SK-N-DZ (cell line): ENCODE measurements around the gene AKR1C2.
"Not testable (repeated sequence)": the region's sequence is repeated elsewhere in the genome, so short reads cannot be mapped to it uniquely, and the experiment has no call there.

Source experiments
- DNase-seq: peaks from one replicate; pipeline ENCODE4 v3.0.0-alpha.2; 2015; ENCODE audit warnings: low spot score

AKR1C2 gene

DNA sequence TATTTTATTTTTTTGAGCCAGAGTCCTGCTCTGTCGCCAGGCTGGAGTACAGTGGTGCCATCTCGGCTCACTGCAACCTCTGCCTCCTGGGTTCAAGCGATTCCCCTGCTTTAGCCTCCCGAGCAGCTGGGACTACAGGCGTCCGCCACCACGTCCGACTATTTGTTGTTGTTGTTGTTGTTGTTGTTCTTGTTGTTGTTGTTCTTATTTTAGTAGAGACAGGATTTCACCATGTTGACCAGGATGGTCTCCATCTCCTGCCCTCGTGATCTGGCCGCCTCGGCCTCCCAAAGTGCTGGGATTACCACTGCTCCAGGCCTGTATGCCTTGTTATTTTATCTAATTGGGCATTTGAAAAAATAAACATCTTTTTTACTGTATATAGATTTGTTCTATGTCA lies 42.1 kb downstream of the AKR1C2 start:
- not testable (repeated sequence) for DNase-seq

- not testable (repeated sequence) for DNase-seq
These were observed 46.6 kb downstream of the AKR1C2 start for GRCh38 chr10:4956955-4957645.

DNA sequence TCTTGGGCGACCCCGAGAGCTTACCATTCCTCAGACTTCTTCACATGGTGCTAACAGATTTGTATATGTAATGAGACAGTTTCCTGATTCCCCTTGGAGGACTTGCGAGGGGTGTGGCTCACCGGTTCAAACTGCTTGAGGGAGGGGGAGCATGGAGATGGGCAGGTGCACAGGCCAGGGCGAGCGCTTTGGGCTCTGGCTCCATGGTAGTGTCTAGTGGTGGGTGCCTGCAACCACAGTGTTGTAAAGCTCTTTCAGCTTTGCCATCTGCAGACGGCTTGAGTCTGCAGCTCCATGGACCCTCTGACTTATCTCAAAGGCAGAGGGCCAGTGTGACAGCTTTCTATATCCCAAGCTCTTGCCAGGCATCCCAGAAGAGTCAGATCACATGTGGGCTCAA lies 47.6 kb downstream of the AKR1C2 start:
- DNase-seq = not testable (repeated sequence)

DNA sequence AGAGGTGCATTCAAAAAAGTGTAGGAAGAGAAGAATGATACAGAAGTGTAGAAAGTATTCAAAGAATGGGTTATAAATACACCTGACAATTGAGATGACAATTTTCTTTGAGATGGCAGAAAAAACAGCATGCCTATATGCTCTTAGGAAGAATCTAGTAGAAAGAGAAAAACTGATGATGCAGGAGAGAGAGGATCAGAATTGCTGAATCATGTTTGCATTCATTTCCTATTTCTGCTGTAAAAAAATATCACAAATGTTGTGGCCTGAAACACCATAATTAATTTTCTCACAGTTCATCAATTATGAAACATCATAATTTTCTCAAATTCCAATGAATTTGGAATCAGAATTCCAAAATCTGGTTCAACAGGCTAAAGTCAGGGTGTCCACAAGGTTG lies 50.3 kb downstream of the AKR1C2 start:
- DNase-seq = no peak

- DNase-seq = not testable (repeated sequence)
These were observed 52.0 kb downstream of the AKR1C2 start for GRCh38 chr10:4951512-4952162.

- DNase-seq = no peak
These were observed 55.7 kb downstream of the AKR1C2 start for GRCh38 chr10:4947635-4948596.

DNA sequence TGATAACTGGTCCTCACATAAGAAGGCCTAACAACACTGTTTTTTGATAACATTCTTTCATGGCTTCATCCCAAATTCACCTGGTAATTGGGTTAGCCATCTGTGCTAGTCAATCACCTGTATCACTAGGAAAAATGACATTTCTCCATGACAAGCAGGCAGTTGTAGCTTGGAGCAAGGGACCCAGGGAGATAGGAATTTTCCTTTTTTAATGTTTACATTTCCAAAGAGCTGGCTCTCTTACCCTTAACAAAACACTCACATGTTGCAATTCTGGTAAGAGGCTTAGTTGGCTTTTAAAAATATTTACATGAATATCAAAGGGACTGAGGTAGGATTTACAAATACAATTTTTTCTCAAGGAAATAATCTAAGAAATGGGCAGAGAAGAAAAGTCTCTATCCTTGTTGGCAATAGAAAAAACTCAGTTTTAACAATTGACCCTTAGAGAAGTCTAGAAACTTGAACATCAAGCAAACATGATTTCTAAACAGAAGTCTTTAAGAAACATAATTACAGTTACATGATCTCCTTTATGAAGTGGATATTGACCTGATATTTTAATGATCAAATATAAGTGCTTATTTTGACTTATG lies 56.5 kb downstream of the AKR1C2 start:
- no peak for DNase-seq

DNA sequence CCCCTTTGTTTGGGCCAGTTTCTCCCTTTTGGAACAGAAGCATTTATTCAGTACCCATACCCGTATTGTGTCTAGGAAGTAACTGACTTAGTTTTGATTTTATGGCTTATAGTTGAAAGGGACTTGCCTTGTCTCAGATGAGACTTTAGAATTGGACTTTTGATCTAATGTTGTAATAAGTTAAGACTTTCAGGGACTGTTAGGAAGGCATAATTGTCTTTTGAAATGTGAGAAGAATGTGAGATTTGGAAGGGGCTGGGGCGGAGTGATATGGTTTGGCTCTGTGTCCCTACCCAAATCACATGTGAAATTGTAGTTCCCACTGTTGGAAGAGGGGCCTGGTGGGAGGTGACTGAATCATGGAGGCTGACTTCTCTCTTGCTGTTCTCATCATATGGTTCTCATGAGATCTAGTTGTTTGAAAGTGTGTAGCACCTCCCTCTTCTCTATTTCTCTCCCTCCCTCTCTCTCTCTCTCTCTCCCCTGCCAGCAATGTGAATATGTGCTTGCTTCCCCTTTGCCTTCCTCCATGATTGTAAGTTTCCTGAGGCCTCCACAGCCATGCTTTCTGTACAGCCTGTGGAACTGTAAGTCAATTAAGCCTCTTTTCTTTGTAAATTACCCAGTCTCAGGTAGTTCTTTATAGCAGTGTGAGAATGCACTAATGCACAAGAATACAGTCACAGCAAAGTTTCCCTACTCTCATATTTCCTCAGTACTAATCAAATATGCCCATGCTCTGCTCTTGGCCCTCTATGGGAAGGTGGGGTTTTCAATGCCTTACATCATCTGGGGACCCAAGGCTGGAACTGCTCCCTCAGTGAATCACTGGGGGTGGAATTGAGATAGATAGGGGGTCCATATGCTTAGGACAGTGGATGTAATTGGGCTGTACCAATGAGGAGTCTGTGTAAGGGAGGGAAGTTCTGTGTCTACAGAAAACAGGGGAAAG lies 57.6 kb downstream of the AKR1C2 start:
- no peak for DNase-seq

DNA sequence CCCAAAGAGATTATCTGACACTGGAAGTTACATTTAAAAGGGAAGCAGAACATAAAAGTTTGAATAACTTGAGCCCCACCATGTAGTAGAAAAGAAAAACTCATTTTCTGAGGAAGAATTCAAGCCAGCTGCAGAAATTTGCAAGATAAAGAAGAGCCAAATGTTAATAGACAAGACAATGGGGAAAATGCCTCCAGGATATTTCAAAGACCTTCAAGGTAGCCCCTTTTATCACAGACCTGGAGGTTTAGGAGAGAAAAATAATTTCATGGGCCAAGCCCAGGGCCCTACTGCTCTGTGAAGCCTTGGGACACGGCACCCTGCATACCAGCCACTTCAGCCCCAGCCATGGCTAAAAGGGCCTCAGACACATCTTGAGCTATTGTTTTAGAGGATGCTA lies 58.8 kb downstream of the AKR1C2 start:
- no peak for DNase-seq

DNA sequence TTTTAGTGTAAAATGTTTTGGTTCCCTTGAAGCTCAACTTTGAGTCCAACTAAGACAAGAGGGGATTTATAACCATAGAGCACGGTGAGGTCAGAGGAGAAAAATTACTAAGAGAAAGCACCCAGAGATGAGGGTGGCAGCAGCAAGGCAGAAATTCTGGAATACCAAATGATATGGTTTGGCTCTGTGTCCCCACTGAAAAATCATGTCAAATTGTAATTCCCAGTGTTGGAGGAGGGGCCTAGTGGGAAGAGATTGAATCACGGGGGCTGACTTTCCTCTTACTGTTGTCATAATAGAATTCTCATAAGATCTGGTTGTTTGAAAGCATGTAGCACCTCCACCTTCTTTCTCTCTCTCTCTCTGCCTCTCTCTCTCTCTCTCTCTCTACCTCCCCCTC lies 59.8 kb downstream of the AKR1C2 start:
- no peak for DNase-seq

DNA sequence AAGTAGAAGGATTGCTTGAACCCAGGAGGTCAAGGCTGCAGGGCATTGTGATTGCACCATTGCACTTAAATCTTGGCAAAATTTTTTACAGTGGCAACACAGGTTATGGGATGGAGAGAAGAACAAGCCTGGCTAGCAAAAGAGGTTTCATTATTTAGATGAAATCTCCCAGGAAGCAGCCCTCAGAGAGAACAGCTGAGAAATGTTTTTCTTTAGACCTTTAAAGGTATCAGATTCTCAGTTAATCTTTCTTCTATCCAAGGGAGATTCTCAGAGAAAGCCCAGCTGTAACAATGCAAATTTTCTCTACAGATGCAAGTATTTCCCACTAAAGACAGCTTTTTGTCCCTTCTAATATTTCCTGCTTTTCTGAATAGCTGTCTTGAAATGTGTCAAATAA lies 60.2 kb downstream of the AKR1C2 start:
- not testable (repeated sequence) for DNase-seq

- not testable (repeated sequence) for DNase-seq
These were observed 60.7 kb downstream of the AKR1C2 start for GRCh38 chr10:4942931-4943330.

- no peak for DNase-seq
These were observed 61.9 kb downstream of the AKR1C2 start for GRCh38 chr10:4941540-4942330.

GRCh38 chr10:4940909-4941308 lies 62.7 kb downstream of the AKR1C2 start:
- not testable (repeated sequence) for DNase-seq

DNA sequence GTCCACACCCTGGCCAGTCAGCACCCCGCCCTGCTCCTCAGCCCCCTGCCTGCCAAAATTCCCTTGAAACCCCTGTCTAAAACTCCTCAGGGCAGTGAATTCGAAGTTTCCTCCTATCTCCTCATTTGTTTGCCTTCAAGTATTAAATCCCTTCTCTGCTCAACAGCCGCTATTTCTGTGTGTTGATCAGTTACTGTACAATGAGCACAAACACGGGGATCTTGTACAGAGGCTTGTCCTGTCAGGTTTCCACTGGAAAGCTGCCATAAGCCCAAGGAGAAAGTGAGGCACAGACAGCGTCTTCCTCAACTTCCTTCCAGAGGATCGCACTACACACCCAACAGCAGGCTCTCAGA lies 63.6 kb downstream of the AKR1C2 start:
- not testable (repeated sequence) for DNase-seq

DNA sequence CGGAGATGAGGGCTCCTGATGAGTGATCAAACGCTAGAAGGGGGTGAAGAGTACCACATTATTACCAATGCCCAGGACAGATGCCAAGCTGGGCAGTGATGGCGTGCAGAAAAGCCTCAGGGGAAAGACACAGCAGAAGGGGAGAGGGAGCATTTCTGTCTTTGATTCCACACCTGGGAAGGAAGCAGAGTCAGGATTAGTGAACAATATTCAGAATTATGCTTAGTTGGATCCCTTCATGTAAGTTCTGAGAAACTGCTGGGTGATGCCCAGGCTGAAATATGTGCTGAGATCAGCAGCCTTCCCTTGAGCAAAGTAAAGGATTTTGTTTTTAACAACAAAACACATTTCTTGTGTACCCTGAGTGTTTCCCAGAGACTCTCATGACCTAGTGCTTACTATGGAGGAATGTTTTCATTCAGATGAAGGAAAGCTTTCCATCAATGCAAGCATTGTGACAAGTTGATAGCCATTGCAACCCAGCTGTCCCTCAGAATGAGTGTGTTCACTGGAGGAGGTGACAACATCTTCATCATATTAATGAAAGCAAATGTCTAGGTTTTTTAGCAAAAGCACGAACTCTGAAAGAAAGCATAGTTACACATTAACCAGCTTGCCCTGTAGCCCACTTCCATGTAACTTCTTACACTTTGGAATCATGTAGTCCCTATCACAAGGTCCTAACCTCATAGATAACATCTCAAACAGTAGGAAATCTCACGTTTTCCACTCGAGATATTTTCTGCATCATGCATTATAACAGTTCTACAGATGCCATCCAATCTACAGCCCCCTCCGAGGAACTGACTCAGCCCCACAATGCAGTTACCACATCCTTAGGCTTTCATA lies 64.2 kb downstream of the AKR1C2 start:
- DNase-seq = no peak
